Trophoblast cell (in vitro differentiated cells and primary cell): ENCODE measurements around the gene HDAC7.

Experiments
- DNase-seq, 2 donors: peaks; one replicate each; pipeline ENCODE4 v3.0.0-alpha.2; 2016
- H2AFZ ChIP-seq: 2 replicates; pipeline ENCODE4 v1.6.1; 2013; ENCODE audit warnings: low read length, moderate library complexity, mild to moderate bottlenecking; ENCODE audit not compliant: insufficient read depth, poor library complexity
- H2AK5ac ChIP-seq: 2 replicates; pipeline ENCODE4 v1.6.1; 2013; ENCODE audit warnings: mild to moderate bottlenecking, low read length
- H2BK120ac ChIP-seq: 2 replicates; pipeline ENCODE4 v1.6.1; 2013; ENCODE audit warnings: low read length, mild to moderate bottlenecking, moderate library complexity; ENCODE audit not compliant: insufficient read depth, poor library complexity
- H2BK12ac ChIP-seq: 2 replicates; pipeline ENCODE4 v1.6.1; 2013; ENCODE audit warnings: mild to moderate bottlenecking, low read length, moderate library complexity
- H2BK5ac ChIP-seq: 2 replicates; pipeline ENCODE4 v1.6.1; 2013; ENCODE audit warnings: low read length, low read depth, moderate library complexity, mild to moderate bottlenecking; ENCODE audit not compliant: poor library complexity
- H3K14ac ChIP-seq: 2 replicates; pipeline ENCODE4 v1.6.1; 2013; ENCODE audit warnings: mild to moderate bottlenecking, low read length
- H3K18ac ChIP-seq: 2 replicates; pipeline ENCODE4 v1.6.1; 2013; ENCODE audit warnings: mild to moderate bottlenecking, low read length
- H3K23ac ChIP-seq: 2 replicates; pipeline ENCODE4 v1.6.1; 2013; ENCODE audit warnings: low read length
- H3K27ac ChIP-seq: 2 replicates; pipeline ENCODE4 v1.5.1; 2013; ENCODE audit warnings: low read depth, mild to moderate bottlenecking, inconsistent platforms, low read length, moderate library complexity
- H3K27me3 ChIP-seq: 2 replicates; pipeline ENCODE4 v1.6.1; 2013; ENCODE audit warnings: inconsistent platforms, mild to moderate bottlenecking, low read length, moderate library complexity; ENCODE audit not compliant: insufficient read depth
- H3K36me3 ChIP-seq, 2 experiments: 1 replicate in 1 of 2; 2 replicates in 1 of 2; pipeline ENCODE4 v1.6.1; 2013; ENCODE audit warnings: low read length in 2 of 2, mild to moderate bottlenecking in 2 of 2, moderate library complexity in 1 of 2; ENCODE audit not compliant: insufficient read depth in 2 of 2, control insufficient read depth in 1 of 2
- H3K4ac ChIP-seq: 2 replicates; pipeline ENCODE4 v1.6.1; 2013; ENCODE audit warnings: low read depth, mild to moderate bottlenecking, low read length, moderate library complexity
- H3K4me1 ChIP-seq, 2 experiments: 1 replicate in 1 of 2; 2 replicates in 1 of 2; pipeline ENCODE4 v1.6.1; 2013; ENCODE audit warnings: low read length in 2 of 2, mild to moderate bottlenecking in 2 of 2, moderate library complexity in 1 of 2; ENCODE audit not compliant: insufficient read depth in 2 of 2, control insufficient read depth in 1 of 2
- H3K4me2 ChIP-seq: 2 replicates; pipeline ENCODE4 v1.6.1; 2013; ENCODE audit warnings: inconsistent platforms, mild to moderate bottlenecking, low read length, moderate library complexity
- H3K4me3 ChIP-seq: 2 replicates; pipeline ENCODE4 v1.5.1; 2013; ENCODE audit warnings: mild to moderate bottlenecking, low read depth, low read length, inconsistent platforms
- H3K79me1 ChIP-seq: one replicate; pipeline ENCODE4 v1.6.1; 2013; ENCODE audit warnings: low read length
- H3K79me2 ChIP-seq: 2 replicates; pipeline ENCODE4 v1.6.1; 2013; ENCODE audit warnings: low read length, mild to moderate bottlenecking; ENCODE audit not compliant: control insufficient read depth, insufficient read depth, poor library complexity
- H3K9ac ChIP-seq: 2 replicates; pipeline ENCODE4 v1.6.1; 2013; ENCODE audit warnings: mild to moderate bottlenecking, low read length
- H3K9me3 ChIP-seq: 2 replicates; pipeline ENCODE4 v1.6.1; 2013; ENCODE audit warnings: low read depth, mild to moderate bottlenecking, control low read depth, inconsistent platforms, low read length; ENCODE audit not compliant: insufficient read depth
- H4K12ac ChIP-seq: 2 replicates; pipeline ENCODE4 v1.6.1; 2013; ENCODE audit warnings: low read depth, mild to moderate bottlenecking, low read length, moderate library complexity
- H4K8ac ChIP-seq: 2 replicates; pipeline ENCODE4 v1.6.1; 2013; ENCODE audit warnings: low read depth, mild to moderate bottlenecking, low read length, moderate library complexity
- H4K91ac ChIP-seq: one replicate; pipeline ENCODE4 v1.6.1; 2013; ENCODE audit warnings: low read depth, mild to moderate bottlenecking, low read length, moderate library complexity
- WGBS: extraction: QIAGEN DNeasy Blood & Tissue Kit; methylation state at CpG from one replicate; pipeline ENCODE4 v1.1.7; 2013; ENCODE audit warnings: missing lambda C conversion rate; ENCODE audit not compliant: insufficient read length, insufficient coverage; ENCODE audit errors: extremely low coverage; 5-methylcytosine and 5-hydroxymethylcytosine counted together

HDAC7 gene

DNA sequence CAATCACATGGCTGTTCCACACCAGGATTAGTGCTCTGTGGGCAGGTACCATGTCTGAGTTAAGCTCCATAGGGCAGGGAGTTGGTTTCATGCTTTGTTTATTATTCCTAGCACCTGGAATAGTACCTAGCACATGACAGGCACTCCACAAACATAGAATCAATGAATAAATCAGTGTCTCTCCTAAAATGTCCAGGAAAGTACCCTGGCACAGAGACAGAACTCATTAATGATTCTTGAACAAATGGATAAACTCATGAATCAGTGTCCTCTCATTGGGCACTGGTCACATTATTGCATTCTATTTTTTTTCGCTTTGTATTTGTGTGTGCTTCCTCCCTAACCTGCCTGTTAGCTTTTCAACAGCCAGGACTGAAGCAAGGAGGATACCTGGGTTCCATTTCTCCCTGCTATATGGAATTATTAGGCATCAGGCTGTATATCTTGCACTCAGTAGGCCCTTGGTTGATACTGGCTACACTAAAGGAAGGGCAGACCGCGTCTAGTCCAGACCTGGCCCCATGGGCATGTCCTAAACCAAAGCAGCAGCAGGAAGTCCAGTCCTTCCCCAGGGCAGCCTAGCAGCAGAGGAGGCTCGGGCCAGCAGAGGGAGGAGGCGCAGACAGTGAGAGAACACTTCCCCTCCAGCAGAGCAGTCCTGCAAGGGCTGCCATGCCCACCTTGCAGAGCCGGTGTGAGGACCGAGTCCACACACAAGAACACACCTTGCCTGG is 18.4 kb downstream of the HDAC7 start:
- no peak overlapping the region for H2BK120ac ChIP-seq
- H3K18ac ChIP-seq = no peak overlapping the region

DNA sequence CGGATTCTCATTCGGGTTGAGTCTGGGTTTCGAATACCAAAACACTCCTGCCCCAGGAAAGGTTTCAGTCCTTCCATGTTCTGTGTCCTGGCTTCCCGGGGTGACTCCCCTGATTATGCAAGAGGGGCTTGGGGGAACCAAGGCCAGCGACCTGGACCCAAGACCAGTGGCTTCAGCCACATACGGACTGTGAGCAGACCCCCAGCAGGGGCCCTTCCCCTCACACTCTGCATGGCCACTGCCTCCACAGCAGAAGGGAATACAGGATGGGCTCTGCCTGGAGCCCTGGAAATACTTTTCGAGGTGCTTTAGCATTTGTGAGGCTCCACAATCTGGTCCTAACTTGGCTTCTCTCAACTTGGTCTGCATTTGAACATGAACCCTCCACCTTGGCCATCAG is 19.1 kb downstream of the HDAC7 start:
- peaks cover 21 to 26% of the 10 kb centered on the region in 2 experiments for H3K4me1 ChIP-seq

More for the DNA sequence above, 18.4 kb downstream of the HDAC7 start:
- Histone ChIP-seq H3K27me3 (no peaks in the 10 kb centered on the region), H3K9me3 (no peaks in the 10 kb centered on the region), H3K27ac (no peak overlapping the region), H4K8ac (no peak overlapping the region), H3K79me1 (peaks cover 4% of the 10 kb centered on the region), H3K79me2 (peaks cover 13% of the 10 kb centered on the region), H3K14ac (no peak overlapping the region), H2BK12ac (no peak overlapping the region), H3K4me3 (no peak overlapping the region), H3K23ac (no peak overlapping the region), H4K91ac (no peak overlapping the region), H2BK5ac (no peak overlapping the region), H4K12ac (no peak overlapping the region), H3K4me2 (no peak overlapping the region), H2AFZ (no peak overlapping the region), H2AK5ac (no peak overlapping the region), H3K36me3 (peaks cover 53 to 61% of the 10 kb centered on the region in 2 experiments), H3K4ac (peak overlapping the region; percentile 53), H3K9ac (no peak overlapping the region), H3K4me1 (peaks cover 21 to 26% of the 10 kb centered on the region in 2 experiments)
- DNase-seq = no peak
- no CpG with 5 or more reads among the region's 7 CpGs for whole genome bisulfite sequencing

GRCh38 chr12:47799357-47799955 is 20.2 kb downstream of the HDAC7 start:
- Histone ChIP-seq H2BK12ac (no peak overlapping the region), H4K8ac (no peak overlapping the region), H3K4ac (no peak overlapping the region)

More for the DNA sequence above, 19.1 kb downstream of the HDAC7 start:
- Histone ChIP-seq H3K18ac (no peak overlapping the region), H3K9me3 (no peaks in the 10 kb centered on the region), H3K27ac (no peak overlapping the region), H3K79me2 (peaks cover 10% of the 10 kb centered on the region), H3K14ac (no peak overlapping the region), H4K91ac (no peak overlapping the region), H3K27me3 (no peaks in the 10 kb centered on the region), H2AFZ (no peak overlapping the region), H2AK5ac (no peak overlapping the region), H3K23ac (no peak overlapping the region), H2BK12ac (no peak overlapping the region), H3K4ac (peak overlapping the region; percentile 53), H3K36me3 (peaks cover 56 to 68% of the 10 kb centered on the region in 2 experiments), H3K9ac (no peak overlapping the region), H2BK120ac (no peak overlapping the region), H4K8ac (no peak overlapping the region), H3K4me2 (no peak overlapping the region), H4K12ac (no peak overlapping the region), H3K4me3 (no peak overlapping the region), H2BK5ac (no peak overlapping the region), H3K79me1 (peaks cover 4% of the 10 kb centered on the region)
- WGBS = no CpG with 5 or more reads among the region's 7 CpGs
- no peak for DNase-seq

GRCh38 chr12:47798382-47798948 is 21.2 kb downstream of the HDAC7 start:
- no peak overlapping the region for H3K4me3 ChIP-seq
- no peak overlapping the region for H4K12ac ChIP-seq
- H3K18ac ChIP-seq = no peak overlapping the region
- no peak overlapping the region for H3K27ac ChIP-seq
- H3K4me1 ChIP-seq = peaks cover 17 to 22% of the 10 kb centered on the region in 2 experiments
- H3K9me3 ChIP-seq = no peaks in the 10 kb centered on the region
- no peak overlapping the region for H2BK120ac ChIP-seq
- H3K14ac ChIP-seq = no peak overlapping the region
- no CpG with 5 or more reads among the region's 17 CpGs for WGBS
- H2BK5ac ChIP-seq = no peak overlapping the region
- peaks cover 4% of the 10 kb centered on the region for H3K79me1 ChIP-seq
- H4K8ac ChIP-seq = no peak overlapping the region
- no peak overlapping the region for H3K9ac ChIP-seq
- no peak for DNase-seq
- H3K4ac ChIP-seq = no peak overlapping the region
- no peak overlapping the region for H4K91ac ChIP-seq
- peaks cover 60 to 71% of the 10 kb centered on the region in 2 experiments for H3K36me3 ChIP-seq
- H2AK5ac ChIP-seq = no peak overlapping the region
- H3K27me3 ChIP-seq = no peaks in the 10 kb centered on the region
- H3K23ac ChIP-seq = no peak overlapping the region
- no peak overlapping the region for H3K4me2 ChIP-seq
- H2AFZ ChIP-seq = no peak overlapping the region
- H3K79me2 ChIP-seq = peaks cover 8% of the 10 kb centered on the region
- H2BK12ac ChIP-seq = no peak overlapping the region

More at GRCh38 chr12:47799357-47799955, 20.2 kb downstream of the HDAC7 start:
- no peak for DNase-seq
- H3K4me1 ChIP-seq = peaks cover 21 to 26% of the 10 kb centered on the region in 2 experiments
- H3K14ac ChIP-seq = no peak overlapping the region
- no peak overlapping the region for H3K23ac ChIP-seq
- H3K79me1 ChIP-seq = peaks cover 4% of the 10 kb centered on the region
- no peak overlapping the region for H3K27ac ChIP-seq
- H3K79me2 ChIP-seq = peaks cover 8% of the 10 kb centered on the region
- no peak overlapping the region for H3K4me3 ChIP-seq
- H3K27me3 ChIP-seq = no peaks in the 10 kb centered on the region
- peaks cover 60 to 69% of the 10 kb centered on the region in 2 experiments for H3K36me3 ChIP-seq
- no peak overlapping the region for H4K12ac ChIP-seq
- H3K18ac ChIP-seq = no peak overlapping the region
- no peak overlapping the region for H2BK120ac ChIP-seq
- no peak overlapping the region for H2AK5ac ChIP-seq
- no peak overlapping the region for H3K9ac ChIP-seq
- H2BK5ac ChIP-seq = no peak overlapping the region
- H2AFZ ChIP-seq = no peak overlapping the region
- no peak overlapping the region for H4K91ac ChIP-seq
- no CpG with 5 or more reads among the region's 7 CpGs for WGBS
- no peaks in the 10 kb centered on the region for H3K9me3 ChIP-seq
- H3K4me2 ChIP-seq = no peak overlapping the region
